Cardiac muscle cell (in vitro differentiated cells and primary cell): ENCODE results near the gene NADK2. TPM values are rescaled to one million over a fixed set of nuclear protein-coding genes. Genes with fewer than 3 reads are reported as not detected.

Source experiments
- DNase-seq, 2 donors: peaks; one replicate each; pipeline versions ENCODE4 v3.0.0 to v3.0.0-alpha.2; 2010 to 2017; ENCODE audit warnings: low read depth in 1 of 2, low spot score in 1 of 2
- H3K27ac ChIP-seq: fragments of 200-600 bp; sonication (generic); 2 replicates; pipeline ENCODE4 v1.5.1; 2016
- H3K27me3 ChIP-seq: fragments of 200-600 bp; sonication (generic); 2 replicates; pipeline ENCODE4 v1.6.0; 2016; ENCODE audit warnings: control low read depth
- H3K36me3 ChIP-seq: fragments of 200-600 bp; sonication (generic); 2 replicates; pipeline ENCODE4 v1.5.1; 2016; ENCODE audit warnings: control low read depth
- H3K4me1 ChIP-seq: fragments of 200-600 bp; sonication (generic); 2 replicates; pipeline ENCODE4 v1.8.1; 2017; ENCODE audit warnings: low read depth, mild to moderate bottlenecking, mixed run types
- H3K4me3 ChIP-seq: fragments of 200-600 bp; sonication (generic); 2 replicates; pipeline ENCODE4 v1.5.1; 2016; ENCODE audit warnings: mild to moderate bottlenecking
- H3K9me3 ChIP-seq: fragments of 200-600 bp; sonication (generic); 2 replicates; pipeline ENCODE4 v1.5.1; 2017; ENCODE audit warnings: low read depth, mild to moderate bottlenecking, control low read depth
- polyA plus RNA-seq: library from polyadenylated mRNA; unstranded; fragments of >200 nt; fragmentation: Nextera tagmentation; extraction: Ambion mirVana; gene quantifications from 2 replicates; pipeline ENCODE4 v1.2.1, GENCODE V29; 2016
- total RNA-seq: library from RNA; depleted of rRNA; stranded (reverse); fragments of >200 nt; gene quantifications from 2 replicates; pipeline ENCODE4 v1.2.3, GENCODE V29; 2016
- TF ChIP-seq, protein P1 (sequence below): IDR thresholded peaks from 2 replicates; pipeline ENCODE4 v1.5.1; 2012; ENCODE audit warnings: low read depth, mild to moderate bottlenecking, low read length

NADK2 gene
- total and polyA plus RNA-seq, 2 experiments from 2014 or later = 37.8 to 41.3 TPM

DNA sequence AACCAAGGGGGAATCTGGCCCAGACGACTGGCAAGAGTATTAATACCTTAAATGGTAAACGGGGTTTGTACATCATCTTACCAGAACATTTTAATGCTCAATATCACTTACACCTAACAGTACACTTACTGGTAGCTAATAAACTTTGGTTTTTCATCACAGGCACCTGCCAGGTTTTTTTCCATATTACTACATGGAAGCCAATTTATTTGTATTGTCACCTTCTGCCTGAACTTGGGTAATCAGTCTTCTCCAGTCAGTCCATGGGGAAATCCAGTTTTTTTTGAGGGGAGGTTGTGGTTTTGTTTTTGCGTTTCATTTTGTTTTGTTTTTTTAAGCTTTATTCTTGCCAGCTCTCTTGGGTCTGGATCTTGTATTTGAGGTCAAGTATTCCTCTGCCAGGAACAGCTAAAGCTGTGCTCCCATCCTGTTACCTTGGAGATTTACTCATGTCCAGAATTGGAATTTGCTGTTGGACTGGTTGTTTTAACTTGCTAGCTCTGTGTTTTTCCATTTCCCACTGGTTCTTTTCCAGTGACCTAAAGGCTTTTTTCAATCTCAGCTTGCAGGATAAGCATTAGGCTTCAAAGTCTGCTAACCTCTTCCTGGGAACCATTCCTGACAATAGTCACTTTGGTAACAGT lies 11.1 kb upstream of the NADK2 start:
- Histone ChIP-seq H3K4me3 (no peak overlapping the region), H3K36me3 (no peaks in the 10 kb centered on the region), H3K27ac (no peak overlapping the region), H3K9me3 (no peaks in the 10 kb centered on the region), H3K4me1 (no peaks in the 10 kb centered on the region), H3K27me3 (no peaks in the 10 kb centered on the region)
- peak in 1 of 2 donors; percentile 54 for DNase-seq
- TF ChIP-seq, protein P1, sequence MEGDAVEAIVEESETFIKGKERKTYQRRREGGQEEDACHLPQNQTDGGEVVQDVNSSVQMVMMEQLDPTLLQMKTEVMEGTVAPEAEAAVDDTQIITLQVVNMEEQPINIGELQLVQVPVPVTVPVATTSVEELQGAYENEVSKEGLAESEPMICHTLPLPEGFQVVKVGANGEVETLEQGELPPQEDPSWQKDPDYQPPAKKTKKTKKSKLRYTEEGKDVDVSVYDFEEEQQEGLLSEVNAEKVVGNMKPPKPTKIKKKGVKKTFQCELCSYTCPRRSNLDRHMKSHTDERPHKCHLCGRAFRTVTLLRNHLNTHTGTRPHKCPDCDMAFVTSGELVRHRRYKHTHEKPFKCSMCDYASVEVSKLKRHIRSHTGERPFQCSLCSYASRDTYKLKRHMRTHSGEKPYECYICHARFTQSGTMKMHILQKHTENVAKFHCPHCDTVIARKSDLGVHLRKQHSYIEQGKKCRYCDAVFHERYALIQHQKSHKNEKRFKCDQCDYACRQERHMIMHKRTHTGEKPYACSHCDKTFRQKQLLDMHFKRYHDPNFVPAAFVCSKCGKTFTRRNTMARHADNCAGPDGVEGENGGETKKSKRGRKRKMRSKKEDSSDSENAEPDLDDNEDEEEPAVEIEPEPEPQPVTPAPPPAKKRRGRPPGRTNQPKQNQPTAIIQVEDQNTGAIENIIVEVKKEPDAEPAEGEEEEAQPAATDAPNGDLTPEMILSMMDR = no peak

DNA sequence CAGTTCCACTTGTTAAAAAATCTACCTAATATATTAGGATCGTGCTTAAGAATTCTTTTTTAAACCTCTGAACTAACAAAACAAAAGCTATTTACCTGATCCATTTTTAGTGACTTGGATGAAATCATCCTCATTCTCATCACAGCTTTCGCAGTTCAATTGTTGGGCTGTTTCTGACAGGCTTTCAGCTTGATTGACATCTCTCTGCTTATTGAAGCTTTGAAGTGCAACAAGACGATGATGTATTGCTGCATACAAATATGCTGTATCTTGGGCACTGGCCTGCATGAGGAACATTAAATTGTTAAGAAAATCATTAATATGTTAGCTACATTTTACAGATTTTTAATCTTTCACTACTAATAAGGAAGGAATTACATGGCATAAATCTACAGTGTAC lies 9.5 kb upstream of the NADK2 start:
- TF ChIP-seq, protein P1 = no peak
- no peak for DNase-seq
- H3K9me3 ChIP-seq = no peaks in the 10 kb centered on the region
- no peak overlapping the region for H3K4me3 ChIP-seq
- no peaks in the 10 kb centered on the region for H3K4me1 ChIP-seq
- H3K36me3 ChIP-seq = no peaks in the 10 kb centered on the region
- H3K27ac ChIP-seq = no peak overlapping the region
- H3K27me3 ChIP-seq = no peaks in the 10 kb centered on the region

DNA sequence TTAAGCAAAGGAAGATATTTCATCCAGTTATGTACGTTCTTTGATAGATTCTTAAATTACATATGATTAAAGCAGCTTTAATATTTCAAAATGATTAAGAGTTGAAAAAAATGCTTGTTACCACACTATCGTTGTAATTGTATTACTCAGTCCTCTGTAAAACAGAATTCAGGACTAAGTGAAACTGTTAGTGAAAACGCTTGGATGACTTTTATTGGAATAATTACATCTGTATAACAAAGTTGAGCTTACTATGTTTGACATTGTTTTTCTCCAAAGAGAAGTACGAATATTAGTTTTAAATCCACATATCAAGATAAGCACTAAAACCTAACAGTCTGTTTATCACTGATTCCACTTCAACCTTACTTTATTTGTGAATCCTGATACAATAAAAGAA lies 8.7 kb upstream of the NADK2 start:
- TF ChIP-seq, protein P1 = no peak
- Histone ChIP-seq H3K4me1 (no peaks in the 10 kb centered on the region), H3K9me3 (no peaks in the 10 kb centered on the region), H3K27me3 (no peaks in the 10 kb centered on the region), H3K27ac (no peak overlapping the region), H3K36me3 (no peaks in the 10 kb centered on the region), H3K4me3 (no peak overlapping the region)
- no peak for DNase-seq

GRCh38 chr5:36246036-36246800 lies 4.5 kb upstream of the NADK2 start:
- Histone ChIP-seq H3K36me3 (no peaks in the 10 kb centered on the region), H3K4me3 (no peak overlapping the region), H3K27ac (no peak overlapping the region), H3K4me1 (no peaks in the 10 kb centered on the region), H3K9me3 (no peaks in the 10 kb centered on the region), H3K27me3 (no peaks in the 10 kb centered on the region)
- DNase-seq = no peak
- TF ChIP-seq, protein P1 = no peak

DNA sequence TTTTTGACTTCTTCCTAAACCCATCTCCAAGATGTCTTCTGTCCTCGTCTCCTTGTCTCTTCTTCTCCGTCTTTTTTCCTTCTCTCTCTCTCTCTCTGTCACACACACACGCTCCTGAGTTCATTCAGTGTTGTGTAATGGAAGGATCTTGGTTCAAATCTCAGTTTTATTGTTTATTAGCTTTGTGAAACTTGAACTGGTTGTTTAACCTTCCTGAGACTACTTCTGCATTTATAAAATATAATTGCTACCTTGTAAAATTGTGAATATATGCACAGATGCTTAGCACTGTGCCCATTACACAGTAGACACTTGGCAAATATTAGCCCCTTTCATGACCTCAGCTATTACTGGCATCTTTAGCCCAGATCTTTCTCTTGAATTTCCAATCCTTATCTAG lies 2.4 kb upstream of the NADK2 start:
- Histone ChIP-seq H3K9me3 (no peaks in the 10 kb centered on the region), H3K36me3 (no peaks in the 10 kb centered on the region), H3K27ac (no peak overlapping the region), H3K4me3 (no peak overlapping the region), H3K27me3 (no peaks in the 10 kb centered on the region), H3K4me1 (peaks cover 16% of the 10 kb centered on the region)
- DNase-seq = no peak
- TF ChIP-seq, protein P1 = no peak
